Measurements from ENCODE around the gene MTF2.

GRCh38 chr1:93123201-93123783, 44.2 kb downstream of the MTF2 start:
- TF ChIP-seq POLR2A (IDR thresholded peaks at IDR 0.05) (no peak), CTCF (IDR thresholded peaks at IDR 0.05 in 8 of 11, conservative IDR thresholded peaks at IDR 0.05 in 3 of 11) (no peak), POLR2AphosphoS5 (IDR thresholded peaks at IDR 0.05) (no peak)
